DND-41 (cell line): ENCODE measurements around the gene CFAP299.

Experiments used
- CTCF ChIP-seq: IDR thresholded peaks from 2 replicates; pipeline ENCODE4 v1.5.1; 2012; ENCODE audit warnings: borderline replicate concordance, low read length, moderate library complexity, mild to moderate bottlenecking; ENCODE audit not compliant: poor library complexity, severe bottlenecking; ENCODE audit errors: extremely low read depth
- EZH2 ChIP-seq: IDR thresholded peaks from 3 replicates; pipeline ENCODE4 v1.6.1; 2012; ENCODE audit warnings: borderline replicate concordance, low read depth, mild to moderate bottlenecking, moderate library complexity, low read length, inconsistent platforms; ENCODE audit not compliant: severe bottlenecking

GRCh38 chr4:80576796-80577195, 241.3 kb downstream of the CFAP299 start:
- TF ChIP-seq CTCF (no peak), EZH2 (no peak)
